Stomach (tissue), 8 donors: ENCODE measurements around the gene CXCR6. TPM values are rescaled to one million over a fixed set of nuclear protein-coding genes. Genes with fewer than 3 reads are reported as not detected.

ENCODE experiments used
- polyA plus RNA-seq, 3 donors: library from polyadenylated mRNA; stranded (reverse); fragments of 200-250 nt; gene quantifications; one replicate each; pipeline ENCODE4 v1.2.3, GENCODE V29; 2013
- small RNA-seq, 4 donors: library from RNA; depleted of rRNA; stranded (forward); fragments of <200 nt; gene quantifications; one replicate each; pipeline ENCODE3, GENCODE V24; 2016
- total RNA-seq, 5 donors: library from RNA; depleted of rRNA; stranded (reverse); fragments of >200 nt; gene quantifications; one replicate each; pipeline versions ENCODE4 v1.1.0 to v1.2.3, GENCODE V29; 2014 to 2016
- donor health status: healthy with polysubstance abuse.
- donor health status: Bipolar disorder and iron deficiency.
- donor health status: healthy.

Gene CXCR6
- total and polyA plus RNA-seq, 8 donors = 0.31 to 14.8 (median 1.1) TPM; not detected in 3

Small RNAs within 50 kb of the gene (small RNA-seq; reads per million reads assigned to genes)
- 0 reads per million in 4 donors for gene RF00019

Other genes starting within 250 kb of the CXCR6 start
- under 1 TPM in 3 of 5 donors, not detected in 2; 0.14 to 0.73 (median 0.58) TPM for gene SLC6A20, start 146.9 kb upstream of the CXCR6 start, total RNA-seq
- gene SLC6A20, start 146.9 kb upstream of the CXCR6 start, polyA plus RNA-seq = 1 to 10 TPM in 1 of 3 donors, under 1 TPM in 1, not detected in 1; 0.10 to 2.6 TPM
- gene LZTFL1, start 101.3 kb upstream of the CXCR6 start, total RNA-seq = 10 to 100 TPM in 3 of 5 donors, 1 to 10 TPM in 2; 3.8 to 62.4 (median 25.0) TPM
- 1 to 10 TPM; 5.3 to 8.6 (median 6.0) TPM for gene LZTFL1, start 101.3 kb upstream of the CXCR6 start, polyA plus RNA-seq
- gene CCR9, start 56.9 kb upstream of the CXCR6 start, total RNA-seq = 1 to 10 TPM in 2 of 5 donors, not detected in 3; 1.1 to 1.2 TPM
- under 1 TPM in 1 of 3 donors, not detected in 2; 0.08 TPM for gene CCR9, start 56.9 kb upstream of the CXCR6 start, polyA plus RNA-seq
- 10 to 100 TPM; 18.0 to 97.4 (median 39.3) TPM for gene FYCO1, start 52.4 kb downstream of the CXCR6 start, total RNA-seq
- 10 to 100 TPM; 10.7 to 11.8 (median 11.3) TPM for gene FYCO1, start 52.4 kb downstream of the CXCR6 start, polyA plus RNA-seq
- gene XCR1, start 84.0 kb downstream of the CXCR6 start, total RNA-seq = under 1 TPM in 3 of 5 donors, not detected in 2; under 0.01 to 0.37 (median 0.14) TPM
- under 1 TPM in 1 of 3 donors, not detected in 2; 0.03 TPM for gene XCR1, start 84.0 kb downstream of the CXCR6 start, polyA plus RNA-seq